ENCODE data around the gene GBX1.

Gene GBX1

DNA sequence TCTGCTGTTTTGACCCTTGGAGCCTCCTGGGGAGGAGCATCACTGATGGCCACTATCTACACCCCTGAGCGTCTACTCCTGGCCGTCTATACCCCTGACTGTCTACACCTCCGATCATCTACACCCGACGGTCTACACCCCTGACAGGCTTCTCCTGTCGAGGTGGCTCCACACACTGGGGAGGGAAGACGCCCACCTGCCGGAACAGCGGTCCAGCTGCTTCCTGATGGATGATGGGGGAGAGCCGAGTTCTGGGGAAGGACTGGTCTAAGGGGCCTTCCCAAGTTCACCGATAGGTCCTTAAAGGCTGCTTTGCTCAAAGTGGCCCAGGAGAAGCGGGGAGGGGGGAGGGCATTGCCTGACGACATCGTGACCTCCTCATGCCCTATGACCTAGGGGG is 39.4 kb downstream of the GBX1 start:
- TF ChIP-seq, protein P1, sequence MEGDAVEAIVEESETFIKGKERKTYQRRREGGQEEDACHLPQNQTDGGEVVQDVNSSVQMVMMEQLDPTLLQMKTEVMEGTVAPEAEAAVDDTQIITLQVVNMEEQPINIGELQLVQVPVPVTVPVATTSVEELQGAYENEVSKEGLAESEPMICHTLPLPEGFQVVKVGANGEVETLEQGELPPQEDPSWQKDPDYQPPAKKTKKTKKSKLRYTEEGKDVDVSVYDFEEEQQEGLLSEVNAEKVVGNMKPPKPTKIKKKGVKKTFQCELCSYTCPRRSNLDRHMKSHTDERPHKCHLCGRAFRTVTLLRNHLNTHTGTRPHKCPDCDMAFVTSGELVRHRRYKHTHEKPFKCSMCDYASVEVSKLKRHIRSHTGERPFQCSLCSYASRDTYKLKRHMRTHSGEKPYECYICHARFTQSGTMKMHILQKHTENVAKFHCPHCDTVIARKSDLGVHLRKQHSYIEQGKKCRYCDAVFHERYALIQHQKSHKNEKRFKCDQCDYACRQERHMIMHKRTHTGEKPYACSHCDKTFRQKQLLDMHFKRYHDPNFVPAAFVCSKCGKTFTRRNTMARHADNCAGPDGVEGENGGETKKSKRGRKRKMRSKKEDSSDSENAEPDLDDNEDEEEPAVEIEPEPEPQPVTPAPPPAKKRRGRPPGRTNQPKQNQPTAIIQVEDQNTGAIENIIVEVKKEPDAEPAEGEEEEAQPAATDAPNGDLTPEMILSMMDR (conservative IDR thresholded peaks at IDR 0.05), result no peak
- no peak overlapping the region for H3K27ac ChIP-seq

DNA sequence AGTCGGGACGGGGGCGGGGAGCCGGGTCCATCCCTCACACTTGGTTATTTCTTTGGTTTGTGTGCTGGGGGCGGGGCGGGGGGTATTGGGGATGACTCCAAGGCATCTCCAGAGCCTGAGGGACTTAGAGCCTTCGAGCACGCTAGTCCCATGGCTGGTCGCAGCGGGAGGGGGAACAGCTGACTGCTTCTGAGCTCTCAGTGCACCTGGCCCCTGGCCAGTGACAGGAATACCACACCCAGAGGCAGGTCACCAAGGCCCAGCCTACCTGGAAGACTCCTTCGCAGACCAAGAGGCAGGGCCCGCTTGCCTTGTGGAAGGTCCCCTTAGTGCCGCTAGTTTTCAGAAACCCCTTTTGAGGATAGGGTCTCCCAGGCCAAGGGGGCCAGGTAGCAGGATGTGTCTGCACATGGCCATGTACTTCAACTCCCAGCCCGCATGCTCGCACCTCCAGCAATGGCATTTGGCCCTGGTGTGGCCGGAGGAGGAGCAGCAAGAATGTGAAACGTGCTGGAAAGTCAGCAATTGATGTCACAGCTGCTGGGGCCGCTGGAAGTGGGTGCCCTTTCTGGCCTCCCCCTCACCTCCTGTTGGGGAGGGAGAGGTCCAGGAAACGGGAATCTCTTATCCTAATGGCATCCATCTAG is 40.9 kb downstream of the GBX1 start:
- H3K27ac ChIP-seq, result peak overlapping the region; percentile 76
- TF ChIP-seq, protein P1 (conservative IDR thresholded peaks at IDR 0.05), result no peak

GRCh38 chr7:151125846-151126481 is 41.5 kb downstream of the GBX1 start:
- TF ChIP-seq, protein P1 (conservative IDR thresholded peaks at IDR 0.05), result no peak
- peak overlapping the region; percentile 76 for H3K27ac ChIP-seq

DNA sequence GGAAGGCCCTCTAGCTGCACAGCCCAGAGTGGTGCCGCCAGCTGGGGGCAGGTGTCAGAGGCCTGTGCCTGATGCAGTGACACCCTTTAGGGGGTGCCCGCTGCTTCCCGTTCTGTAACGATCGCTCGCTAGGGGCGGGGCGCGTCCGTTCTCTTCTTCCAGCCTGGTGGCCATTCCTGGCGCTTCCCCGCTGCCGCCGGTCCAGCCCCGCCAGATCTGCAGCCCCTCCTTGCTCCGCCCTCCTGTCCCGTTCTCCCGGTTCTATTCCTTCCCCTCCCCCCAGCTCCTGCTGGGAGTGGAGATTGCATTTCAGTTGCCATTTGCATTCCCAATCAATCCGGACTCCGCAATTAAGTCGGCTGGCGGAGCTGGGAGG is 42.0 kb downstream of the GBX1 start:
- H3K27ac ChIP-seq, result peak overlapping the region; percentile 76
- TF ChIP-seq, protein P1 (conservative IDR thresholded peaks at IDR 0.05), result peak; percentile 35

DNA sequence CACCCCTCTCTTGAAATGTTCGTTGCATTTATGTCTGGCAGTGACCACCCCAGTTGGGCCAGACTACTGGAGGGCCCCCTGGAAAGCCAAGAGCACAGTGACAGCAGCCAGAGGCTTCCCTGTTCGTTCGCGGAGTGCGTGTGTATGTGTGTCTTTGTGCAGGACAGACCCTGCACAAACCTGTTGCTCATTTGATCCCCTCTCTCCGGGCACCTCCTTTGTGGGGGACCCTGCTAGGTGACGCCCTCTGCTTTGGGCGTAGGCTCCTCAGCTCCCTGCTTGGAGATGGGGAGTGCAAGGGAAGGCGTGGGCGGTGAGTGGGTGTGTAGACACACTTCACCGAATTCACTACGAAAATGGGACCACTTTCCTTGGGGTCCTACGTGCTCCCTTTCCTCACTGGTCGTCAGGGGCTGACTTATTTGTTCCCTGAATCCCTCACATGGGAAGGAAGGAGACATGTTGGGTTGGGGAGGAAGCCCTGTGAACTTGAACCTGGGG is 42.5 kb downstream of the GBX1 start:
- peak overlapping the region; percentile 76 for H3K27ac ChIP-seq
- TF ChIP-seq, protein P1 (conservative IDR thresholded peaks at IDR 0.05), result no peak

DNA sequence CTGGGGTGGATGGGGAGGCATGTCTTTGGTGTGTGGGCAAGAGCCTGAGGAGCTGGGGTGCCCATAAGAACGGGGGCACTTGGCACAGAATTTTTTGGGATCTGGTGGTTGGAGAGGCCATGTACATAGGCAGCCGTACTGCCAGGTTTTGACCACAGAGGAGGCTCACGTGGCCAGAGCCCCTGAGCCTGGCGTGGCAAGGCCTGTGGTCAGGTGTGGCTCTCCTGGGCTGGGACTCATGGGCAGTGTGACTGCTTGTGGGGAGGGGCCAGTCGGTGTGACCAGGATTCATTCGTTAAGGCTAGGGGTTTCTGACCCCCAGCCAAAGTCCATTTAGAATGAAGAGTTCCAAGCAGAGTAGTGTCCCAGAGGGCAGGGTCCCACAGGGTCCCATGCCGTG is 43.0 kb downstream of the GBX1 start:
- H3K27ac ChIP-seq, result peak overlapping the region; percentile 76
- TF ChIP-seq, protein P1 (conservative IDR thresholded peaks at IDR 0.05), result no peak

DNA sequence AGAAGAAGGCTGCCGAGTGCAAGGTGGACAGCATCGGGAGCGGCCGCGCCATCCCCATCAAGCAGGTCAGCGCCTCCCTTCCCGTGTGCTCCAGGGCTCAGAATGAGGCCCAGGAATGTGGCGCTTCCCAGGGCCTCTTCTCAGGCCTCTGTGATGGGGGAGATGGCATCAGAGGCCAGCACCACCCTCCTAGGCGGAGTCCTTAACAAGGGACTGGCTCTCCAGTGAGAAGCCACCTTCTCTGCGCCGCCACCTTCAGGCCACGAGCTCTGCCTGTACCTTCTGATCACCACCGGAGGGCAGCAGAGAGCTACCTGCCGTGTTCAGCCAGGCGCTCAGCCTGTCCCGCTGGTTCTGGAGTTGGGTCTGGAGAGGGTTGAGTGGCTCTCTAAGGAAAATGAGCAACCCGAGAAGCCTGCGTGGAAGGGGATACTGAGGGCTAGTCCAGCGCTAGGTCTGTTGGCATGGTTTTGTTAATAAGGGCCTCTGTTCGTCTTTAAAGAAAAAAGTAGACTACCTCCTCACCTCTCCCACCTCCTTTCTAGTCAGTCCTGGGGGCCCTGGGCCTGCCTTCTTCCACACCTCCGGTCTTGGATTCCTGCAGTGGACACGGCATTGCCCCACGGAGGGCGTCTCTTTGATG is 43.6 kb downstream of the GBX1 start:
- TF ChIP-seq, protein P1 (conservative IDR thresholded peaks at IDR 0.05), result peak; percentile 99
- peak overlapping the region; percentile 76 for H3K27ac ChIP-seq
